GM11168 (cell line): ENCODE measurements around the gene BBS4.
"Not testable (repeated sequence)": the region's sequence is repeated elsewhere in the genome, so short reads cannot be mapped to it uniquely, and the experiment has no call there.

Experiments
- in situ Hi-C: fragments of 300-500 bp; cut with MboI; formaldehyde crosslinking; loops from one replicate; pipeline ENCODE4 v1.12.0; 2022; ENCODE audit warnings: low sequenced_read_pairs; ENCODE audit not compliant: unreplicated experiment

The BBS4 gene

GRCh38 chr15:72685925-72686794 is at the start of gene BBS4, which contains the start of gene HIGD2B:
BBS4 (plus strand) TSS chr15:72686207; CDS start chr15:72686228, 21 bp downstream.
HIGD2B (minus strand) TSS chr15:72686182; CDS start chr15:72676374, 9,808 bp downstream.
- in situ Hi-C loops = no loop called here

- in situ Hi-C loops = loop anchor here (5.0 to 25.0 kb wide), 2 partner anchors 1466 to 1701 kb away; no protein-coding TSS in a partner anchor
Observed at GRCh38 chr15:72636519-72637282, 49.3 kb upstream of the BBS4 start.

- in situ Hi-C loops = loop anchor here (5.0 to 25.0 kb wide), 2 partner anchors 1462 to 1697 kb away; no protein-coding TSS in a partner anchor
Observed at GRCh38 chr15:72639759-72640483, 46.1 kb upstream of the BBS4 start.

GRCh38 chr15:72642271-72642670 is 43.7 kb upstream of the BBS4 start:
- in situ Hi-C loops = loop anchor here (25.0 kb wide), 1 partner anchor 1695 kb away; no protein-coding TSS in a partner anchor

- in situ Hi-C loops = loop anchor here (25.0 kb wide), 1 partner anchor 1689 kb away; no protein-coding TSS in a partner anchor
Observed at GRCh38 chr15:72648631-72649253, 37.3 kb upstream of the BBS4 start.

- in situ Hi-C loops = not testable (repeated sequence)
Observed at GRCh38 chr15:72654397-72654796, 31.6 kb upstream of the BBS4 start, which contains the start of gene GOLGA6B. GOLGA6B (plus strand) TSS chr15:72654697; CDS start chr15:72654738, 41 bp downstream.

- in situ Hi-C loops = not testable (repeated sequence)
Observed at GRCh38 chr15:72656014-72656413, 30.0 kb upstream of the BBS4 start.

- in situ Hi-C loops = not testable (repeated sequence)
Observed at GRCh38 chr15:72661081-72661480, 24.9 kb upstream of the BBS4 start.

- in situ Hi-C loops = not testable (repeated sequence)
Observed at GRCh38 chr15:72663931-72664330, 22.1 kb upstream of the BBS4 start.

- in situ Hi-C loops = not testable (repeated sequence)
Observed at GRCh38 chr15:72665706-72666105, 20.3 kb upstream of the BBS4 start.

- in situ Hi-C loops = loop anchor here (10.0 kb wide), 1 partner anchor 75 kb away; no protein-coding TSS in a partner anchor
Observed at GRCh38 chr15:72669803-72670202, 16.2 kb upstream of the BBS4 start.

- in situ Hi-C loops = loop anchor here (10.0 kb wide), 1 partner anchor 76 kb away; no protein-coding TSS in a partner anchor
Observed at GRCh38 chr15:72670656-72671352, 15.2 kb upstream of the BBS4 start.

- in situ Hi-C loops = loop anchor here (10.0 kb wide), 1 partner anchor 77 kb away; no protein-coding TSS in a partner anchor
Observed at GRCh38 chr15:72671525-72671924, 14.5 kb upstream of the BBS4 start.

- in situ Hi-C loops = loop anchor here (10.0 kb wide), 1 partner anchor 82 kb away; no protein-coding TSS in a partner anchor
Observed at GRCh38 chr15:72676838-72677237, 9.2 kb upstream of the BBS4 start.

GRCh38 chr15:72680931-72681330 is 5.1 kb upstream of the BBS4 start:
- in situ Hi-C loops = loop anchor here (5.0 kb wide), 1 partner anchor 54 kb away; no protein-coding TSS in a partner anchor

GRCh38 chr15:72682772-72683171 is 3.2 kb upstream of the BBS4 start:
- in situ Hi-C loops = loop anchor here (5.0 kb wide), 1 partner anchor 55 kb away; no protein-coding TSS in a partner anchor

- in situ Hi-C loops = no loop called here
Observed at GRCh38 chr15:72685301-72685924, 594 bp upstream of the BBS4 start.

- in situ Hi-C loops = no loop called here
Observed at GRCh38 chr15:72688697-72689096, 2.7 kb downstream of the BBS4 start.
